ENCODE measurements around the gene PYROXD2.

The PYROXD2 gene

DNA sequence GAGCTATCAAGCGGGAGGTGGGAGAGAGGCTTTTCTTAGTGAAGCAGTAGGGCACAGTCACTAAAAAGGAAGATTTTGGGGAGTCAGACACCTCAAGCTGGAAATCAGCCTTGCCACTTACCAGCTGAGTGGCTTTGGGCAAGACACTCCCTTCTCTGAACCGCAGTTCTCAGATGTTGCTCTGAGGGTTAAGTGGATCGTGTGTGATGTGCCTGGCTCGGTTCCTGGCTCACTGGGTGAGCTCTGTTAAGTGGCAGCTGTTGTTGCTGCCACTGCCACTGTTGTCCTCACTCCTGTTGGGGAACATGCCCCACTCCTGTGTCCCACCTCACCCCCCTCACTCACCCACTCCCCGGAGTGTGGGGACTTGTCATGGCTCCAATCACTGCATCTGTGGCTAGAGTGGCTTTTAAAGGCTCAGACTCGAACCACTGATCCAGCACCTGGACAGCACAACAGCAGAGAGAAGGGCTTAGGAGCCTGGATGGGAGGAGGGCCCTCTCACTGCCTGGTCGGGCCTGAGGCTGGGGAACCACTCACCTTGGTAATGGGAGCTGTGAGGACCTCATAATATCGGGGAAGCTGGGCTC lies 20.0 kb downstream of the PYROXD2 start:
- DNase-seq, result no peak
- H3K27me3 ChIP-seq, result no peaks in the 10 kb centered on the region
- no peak overlapping the region for H3K27ac ChIP-seq
- intact Hi-C loops (cut with DNase I; ENCODE audit: low total_unique reads), result no loop called here
- TF ChIP-seq, protein P1, sequence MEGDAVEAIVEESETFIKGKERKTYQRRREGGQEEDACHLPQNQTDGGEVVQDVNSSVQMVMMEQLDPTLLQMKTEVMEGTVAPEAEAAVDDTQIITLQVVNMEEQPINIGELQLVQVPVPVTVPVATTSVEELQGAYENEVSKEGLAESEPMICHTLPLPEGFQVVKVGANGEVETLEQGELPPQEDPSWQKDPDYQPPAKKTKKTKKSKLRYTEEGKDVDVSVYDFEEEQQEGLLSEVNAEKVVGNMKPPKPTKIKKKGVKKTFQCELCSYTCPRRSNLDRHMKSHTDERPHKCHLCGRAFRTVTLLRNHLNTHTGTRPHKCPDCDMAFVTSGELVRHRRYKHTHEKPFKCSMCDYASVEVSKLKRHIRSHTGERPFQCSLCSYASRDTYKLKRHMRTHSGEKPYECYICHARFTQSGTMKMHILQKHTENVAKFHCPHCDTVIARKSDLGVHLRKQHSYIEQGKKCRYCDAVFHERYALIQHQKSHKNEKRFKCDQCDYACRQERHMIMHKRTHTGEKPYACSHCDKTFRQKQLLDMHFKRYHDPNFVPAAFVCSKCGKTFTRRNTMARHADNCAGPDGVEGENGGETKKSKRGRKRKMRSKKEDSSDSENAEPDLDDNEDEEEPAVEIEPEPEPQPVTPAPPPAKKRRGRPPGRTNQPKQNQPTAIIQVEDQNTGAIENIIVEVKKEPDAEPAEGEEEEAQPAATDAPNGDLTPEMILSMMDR (IDR thresholded peaks at IDR 0.05), result no peak
- H3K4me1 ChIP-seq, result peaks cover 0 to 14% (median 7%) of the 10 kb centered on the region in 4 donors
- no peaks in the 10 kb centered on the region for H3K9me3 ChIP-seq
- H3K4me3 ChIP-seq, result no peak overlapping the region
- peaks cover 23 to 68% (median 35%) of the 10 kb centered on the region in 3 donors for H3K36me3 ChIP-seq

DNA sequence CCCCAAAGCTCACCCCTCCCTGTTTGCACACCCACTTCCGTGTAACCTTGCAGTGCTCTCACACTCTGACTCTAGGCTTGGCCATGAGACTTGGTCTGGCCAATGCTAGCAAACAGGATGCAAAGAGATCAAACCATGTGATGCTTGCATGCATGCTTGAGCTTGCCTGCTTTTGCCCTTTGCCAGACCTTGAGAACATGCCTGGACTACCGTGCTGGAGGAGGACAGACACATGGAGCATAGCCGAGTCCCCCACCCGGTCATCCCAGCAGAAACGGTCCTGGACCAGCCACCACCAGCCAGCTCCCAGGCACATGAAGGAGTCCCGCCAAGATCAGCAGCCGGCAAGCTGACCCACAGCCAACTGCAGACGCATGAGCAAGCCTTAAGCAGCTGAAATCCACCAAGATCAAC lies 23.4 kb downstream of the PYROXD2 start:
- Histone ChIP-seq H3K9me3 (no peaks in the 10 kb centered on the region), H3K36me3 (peaks cover 12 to 54% (median 24%) of the 10 kb centered on the region in 3 donors), H3K4me3 (no peak overlapping the region), H3K4me1 (peaks cover 0 to 14% (median 7%) of the 10 kb centered on the region in 4 donors), H3K27ac (no peak overlapping the region), H3K27me3 (no peaks in the 10 kb centered on the region)
- DNase-seq, result peak; percentile 71 to 84
- TF ChIP-seq, protein P1 (IDR thresholded peaks at IDR 0.05), result no peak
- intact Hi-C loops (cut with DNase I; ENCODE audit: low total_unique reads), result no loop called here

DNA sequence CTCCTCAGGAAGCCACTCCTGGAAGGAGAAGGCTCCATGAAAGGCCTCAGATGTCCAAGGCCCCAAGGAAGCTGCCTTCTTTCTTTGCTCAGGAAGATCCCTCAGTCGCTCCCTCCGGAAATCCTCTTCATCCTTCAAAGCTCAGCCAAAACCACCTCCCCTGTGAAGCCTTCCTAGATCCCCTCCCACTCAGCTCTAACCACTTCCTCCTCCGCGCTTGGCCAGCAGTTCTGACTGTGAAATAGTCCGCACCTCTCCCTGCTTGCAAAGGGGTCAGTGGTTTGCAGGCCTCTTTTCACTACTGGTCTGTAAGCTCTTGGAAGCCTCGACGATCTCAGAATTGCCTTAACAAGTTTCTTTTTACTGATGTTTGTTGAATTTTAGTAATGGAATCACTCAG lies 23.9 kb downstream of the PYROXD2 start:
- no peak overlapping the region for H3K4me3 ChIP-seq
- no peak overlapping the region for H3K27ac ChIP-seq
- no peaks in the 10 kb centered on the region for H3K27me3 ChIP-seq
- no peaks in the 10 kb centered on the region for H3K9me3 ChIP-seq
- intact Hi-C loops (cut with DNase I; ENCODE audit: low total_unique reads), result no loop called here
- DNase-seq, result no peak
- peaks cover 7 to 54% (median 21%) of the 10 kb centered on the region in 3 donors for H3K36me3 ChIP-seq
- peaks cover 0 to 14% (median 7%) of the 10 kb centered on the region in 4 donors for H3K4me1 ChIP-seq
- TF ChIP-seq, protein P1 (IDR thresholded peaks at IDR 0.05), result no peak

DNA sequence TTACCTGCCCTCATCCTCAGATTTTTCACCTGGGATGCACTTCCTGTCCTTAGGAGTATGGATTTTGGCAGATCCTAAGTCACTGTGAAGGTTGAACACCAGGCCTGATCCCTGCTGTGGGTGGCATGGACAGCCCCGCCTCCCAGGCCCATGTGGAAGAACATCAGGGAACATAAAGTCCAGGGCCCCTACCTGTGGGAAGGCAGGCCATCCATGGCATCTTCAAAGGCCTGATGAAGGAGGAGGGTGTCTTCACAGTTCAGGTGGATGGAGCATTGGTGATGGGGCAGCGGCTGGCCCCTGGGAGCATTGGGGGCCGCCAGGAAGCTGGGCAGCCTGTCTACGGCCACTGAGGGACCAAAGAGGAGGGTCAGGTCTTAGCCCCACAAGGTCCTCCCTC lies 24.6 kb downstream of the PYROXD2 start:
- Histone ChIP-seq H3K36me3 (peaks cover 6 to 54% (median 15%) of the 10 kb centered on the region in 3 donors), H3K27ac (no peak overlapping the region), H3K4me3 (no peak overlapping the region), H3K4me1 (peaks cover 0 to 14% (median 7%) of the 10 kb centered on the region in 4 donors), H3K9me3 (no peaks in the 10 kb centered on the region), H3K27me3 (no peaks in the 10 kb centered on the region)
- DNase-seq, result no peak
- TF ChIP-seq, protein P1 (IDR thresholded peaks at IDR 0.05), result no peak
- intact Hi-C loops (cut with DNase I; ENCODE audit: low total_unique reads), result no loop called here

DNA sequence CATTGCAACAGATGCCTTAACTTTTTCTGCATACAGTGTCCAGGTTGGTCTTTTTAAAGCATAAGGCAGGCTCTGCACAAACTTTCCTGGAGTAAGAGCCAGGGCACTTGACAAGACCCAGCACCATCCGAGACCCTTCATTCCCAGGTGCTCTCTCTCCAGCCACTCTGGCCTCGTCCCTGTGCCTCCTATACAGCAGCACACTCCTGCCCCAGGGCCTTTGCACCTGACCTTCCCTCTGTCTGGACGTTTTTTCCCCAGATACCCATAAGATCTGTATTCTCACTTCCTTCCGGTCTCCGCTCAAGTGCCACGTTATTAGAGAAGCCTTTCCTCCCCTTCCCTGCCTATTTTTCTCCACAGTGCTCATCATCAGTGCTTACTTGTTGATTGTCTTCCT lies 25.6 kb downstream of the PYROXD2 start:
- Histone ChIP-seq H3K4me1 (peaks cover 0 to 14% (median 7%) of the 10 kb centered on the region in 4 donors), H3K27ac (no peak overlapping the region), H3K4me3 (no peak overlapping the region), H3K27me3 (no peaks in the 10 kb centered on the region), H3K9me3 (no peaks in the 10 kb centered on the region), H3K36me3 (peaks cover 4 to 54% (median 12%) of the 10 kb centered on the region in 3 donors)
- DNase-seq, result no peak
- intact Hi-C loops (cut with DNase I; ENCODE audit: low total_unique reads), result no loop called here
- TF ChIP-seq, protein P1 (IDR thresholded peaks at IDR 0.05), result no peak

All from tibial artery (tissue), 4 donors.